SK-N-SH treated with all-trans-retinoic acid at 6 μM for 48 hours (cell line): Measurements from ENCODE around the gene TNPO3.

Experiments
- ATAC-seq: fragments of 200-7000 bp; cut with Tn5 transposase; 3 replicates; pipeline ENCODE4 v1.9.1; 2020; ENCODE audit warnings: mild to moderate bottlenecking, moderate library complexity
- ARNTL ChIP-seq: fragments of 450-650 bp; formaldehyde crosslinking; IDR thresholded peaks from 2 replicates; pipeline ENCODE4 v1.5.0; 2020; ENCODE audit warnings: low read depth, mild to moderate bottlenecking, moderate library complexity, borderline replicate concordance
- CREB5 ChIP-seq: fragments of 250-450 bp; sonication (Bioruptor Pico); IDR thresholded peaks from 2 replicates; pipeline ENCODE4 v1.5.1; 2020; ENCODE audit warnings: low read depth, mild to moderate bottlenecking, moderate library complexity
- CSDC2 ChIP-seq: fragments of 250-450 bp; sonication (Bioruptor Pico); IDR thresholded peaks from 2 replicates; pipeline ENCODE4 v1.5.0; 2020; ENCODE audit warnings: mild to moderate bottlenecking, moderate library complexity
- CSRNP3 ChIP-seq: fragments of 250-450 bp; sonication (Bioruptor Pico); IDR thresholded peaks from 2 replicates; pipeline ENCODE4 v1.5.1; 2021; ENCODE audit warnings: mild to moderate bottlenecking, moderate library complexity
- ESRRG ChIP-seq: fragments of 250-450 bp; sonication (Bioruptor Pico); IDR thresholded peaks from 2 replicates; pipeline ENCODE4 v1.6.1; 2021; ENCODE audit warnings: mild to moderate bottlenecking
- GLIS3 ChIP-seq: fragments of 250-450 bp; sonication (Bioruptor Pico); IDR thresholded peaks from 2 replicates; pipeline ENCODE4 v1.5.0; 2020; ENCODE audit warnings: mild to moderate bottlenecking, moderate library complexity
- ISL1 ChIP-seq: fragments of 250-450 bp; sonication (Bioruptor Pico); IDR thresholded peaks from 2 replicates; pipeline ENCODE4 v2.1.2; 2022; ENCODE audit warnings: mild to moderate bottlenecking, moderate library complexity
- OSR1 ChIP-seq: fragments of 250-450 bp; sonication (Bioruptor Pico); IDR thresholded peaks from 2 replicates; pipeline ENCODE4 v1.8.0; 2022; ENCODE audit warnings: moderate library complexity, mild to moderate bottlenecking, inconsistent platforms
- PATZ1 ChIP-seq: fragments of 250-450 bp; sonication (Bioruptor Pico); IDR thresholded peaks from 2 replicates; pipeline ENCODE4 v1.8.0; 2020; ENCODE audit warnings: mild to moderate bottlenecking, moderate library complexity, borderline replicate concordance
- POU6F1 ChIP-seq: fragments of 250-450 bp; sonication (Bioruptor Pico); IDR thresholded peaks from 2 replicates; pipeline ENCODE4 v1.8.0; 2021; ENCODE audit warnings: low read depth, mild to moderate bottlenecking, moderate library complexity, borderline replicate concordance
- PPARA ChIP-seq: fragments of 250-450 bp; sonication (Bioruptor Pico); IDR thresholded peaks from 2 replicates; pipeline ENCODE4 v1.5.0; 2020; ENCODE audit warnings: mild to moderate bottlenecking, borderline replicate concordance
- RARB ChIP-seq: fragments of 250-450 bp; sonication (Bioruptor Pico); IDR thresholded peaks from 2 replicates; pipeline ENCODE4 v1.8.0; 2021; ENCODE audit warnings: mild to moderate bottlenecking, moderate library complexity
- SNAI2 ChIP-seq: fragments of 250-450 bp; sonication (Bioruptor Pico); IDR thresholded peaks from 2 replicates; pipeline ENCODE4 v1.5.0; 2020; ENCODE audit warnings: mild to moderate bottlenecking, moderate library complexity
- TCF4 ChIP-seq: fragments of 250-450 bp; sonication (Bioruptor Pico); IDR thresholded peaks from 2 replicates; pipeline ENCODE4 v1.8.0; 2021; ENCODE audit warnings: mild to moderate bottlenecking, moderate library complexity, borderline replicate concordance
- TOX ChIP-seq: fragments of 250-450 bp; sonication (Bioruptor Pico); IDR thresholded peaks from 2 replicates; pipeline ENCODE4 v1.8.0; 2021; ENCODE audit warnings: mild to moderate bottlenecking, moderate library complexity, borderline replicate concordance
- ZFP3 ChIP-seq: fragments of 250-450 bp; sonication (Bioruptor Pico); IDR thresholded peaks from 2 replicates; pipeline ENCODE4 v1.5.0; 2020; ENCODE audit warnings: mild to moderate bottlenecking, moderate library complexity
- ZFP30 ChIP-seq: fragments of 450-650 bp; formaldehyde crosslinking; IDR thresholded peaks from 2 replicates; pipeline ENCODE4 v1.5.0; 2022; ENCODE audit warnings: mild to moderate bottlenecking, moderate library complexity
- ZNF565 ChIP-seq: fragments of 450-650 bp; formaldehyde crosslinking; conservative IDR thresholded peaks from 2 replicates; pipeline ENCODE4 v1.5.0; 2020; ENCODE audit warnings: low read depth, mild to moderate bottlenecking, moderate library complexity
- ZNF70 ChIP-seq: fragments of 450-650 bp; formaldehyde crosslinking; IDR thresholded peaks from 2 replicates; pipeline ENCODE4 v1.5.0; 2020; ENCODE audit warnings: mild to moderate bottlenecking, moderate library complexity
- ZNF8 ChIP-seq: fragments of 450-650 bp; formaldehyde crosslinking; IDR thresholded peaks from 2 replicates; pipeline ENCODE4 v1.5.0; 2020; ENCODE audit warnings: mild to moderate bottlenecking, moderate library complexity

Gene TNPO3

GRCh38 chr7:129100827-129101166 lies 45.9 kb upstream of the TNPO3 start:
- TF ChIP-seq RARB (CRISPR knock-in tag) (no peak), ZFP3 (no peak), POU6F1 (CRISPR knock-in tag) (no peak), OSR1 (CRISPR knock-in tag) (no peak), ESRRG (CRISPR knock-in tag) (no peak), ISL1 (CRISPR knock-in tag) (no peak), PATZ1 (CRISPR knock-in tag) (no peak), ZNF70 (no peak)
- TF ChIP-seq, all 23 proteins: peak for 0

GRCh38 chr7:129098409-129099084 lies 43.6 kb upstream of the TNPO3 start:
- TF ChIP-seq CREB5 (CRISPR knock-in tag): no peak
- no peak for TF ChIP-seq ESRRG (CRISPR knock-in tag)
- TF ChIP-seq OSR1 (CRISPR knock-in tag): no peak
- TF ChIP-seq ZNF565: no peak
- no peak for TF ChIP-seq ZFP30 (CRISPR knock-in tag)
- TF ChIP-seq SNAI2 (CRISPR knock-in tag): no peak
- TF ChIP-seq RARB (CRISPR knock-in tag): no peak
- no peak for TF ChIP-seq ISL1 (CRISPR knock-in tag)
- TF ChIP-seq TOX (CRISPR knock-in tag): no peak
- no peak for TF ChIP-seq ZNF8
- no peak for TF ChIP-seq ARNTL
- TF ChIP-seq ZNF70: no peak
- no peak for TF ChIP-seq GLIS3 (CRISPR knock-in tag)
- TF ChIP-seq PATZ1 (CRISPR knock-in tag): no peak
- no peak for TF ChIP-seq ZFP3
- TF ChIP-seq TCF4 (CRISPR knock-in tag): no peak
- no peak for ATAC-seq

More at GRCh38 chr7:129100827-129101166, 45.9 kb upstream of the TNPO3 start:
- no peak for ATAC-seq

- TF ChIP-seq CSRNP3: no peak
- TF ChIP-seq TCF4 (CRISPR knock-in tag): no peak
- TF ChIP-seq POU6F1 (CRISPR knock-in tag): no peak
- TF ChIP-seq ZNF565: no peak
- TF ChIP-seq CSDC2 (CRISPR knock-in tag): no peak
- TF ChIP-seq GLIS3 (CRISPR knock-in tag): no peak
- no peak for TF ChIP-seq ZNF70
- TF ChIP-seq PPARA (CRISPR knock-in tag): no peak
- TF ChIP-seq RARB (CRISPR knock-in tag): no peak
- TF ChIP-seq OSR1 (CRISPR knock-in tag): no peak
- no peak for ATAC-seq
Measured at GRCh38 chr7:129095258-129095657, 40.3 kb upstream of the TNPO3 start.
